GM21825 (cell line): Measurements from ENCODE around the gene FAIM2.
A peak's percentile ranks its signal among the peaks of the same experiment; 100 is the strongest.

Experiments
- ATAC-seq: cut with Tn5 transposase; IDR thresholded peaks from one replicate; pipeline ENCODE4 v1.9.1; 2021; ENCODE audit warnings: mild to moderate bottlenecking, moderate library complexity; ENCODE audit not compliant: unreplicated experiment

Gene FAIM2

GRCh38 chr12:49903700-49904423 is at the start of gene FAIM2:
Gene FAIM2 (minus strand): TSS chr12:49903900. CDS start chr12:49903792, 108 bp downstream.
- ATAC-seq = no peak

GRCh38 chr12:49953151-49953550 is 49.5 kb upstream of the FAIM2 start:
- ATAC-seq = no peak

DNA sequence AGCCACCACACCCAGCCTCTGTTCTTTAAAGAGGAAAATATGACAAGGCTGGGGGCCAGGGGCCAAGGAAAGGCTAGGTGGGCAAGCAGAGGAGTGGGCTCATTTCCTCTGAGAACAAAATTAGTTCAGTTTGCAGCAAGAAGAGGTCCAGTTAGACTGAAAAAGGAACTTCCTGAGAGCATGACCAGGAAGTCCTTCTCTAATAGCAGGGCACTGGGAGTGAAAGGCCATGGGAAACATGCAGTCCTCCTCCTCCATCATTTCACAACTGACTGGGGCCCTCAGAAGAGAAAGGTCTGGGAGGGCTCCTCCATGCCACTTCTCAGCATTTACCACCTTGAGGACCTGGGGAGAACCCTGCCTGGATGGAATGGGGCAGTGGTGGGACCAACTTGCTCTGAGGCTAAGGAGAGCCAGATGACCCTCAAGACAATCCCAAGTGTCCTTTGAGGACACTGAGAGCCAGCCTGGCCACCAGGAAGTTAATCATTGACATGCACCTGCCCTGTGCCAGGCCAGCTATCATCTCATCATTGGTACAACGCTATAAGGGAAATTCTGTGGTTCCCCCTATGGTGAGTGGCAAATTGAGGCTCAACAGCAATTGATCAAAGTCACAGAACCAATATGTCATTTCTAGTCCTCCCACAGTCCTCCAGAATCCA is 48.8 kb upstream of the FAIM2 start:
- ATAC-seq = no peak

GRCh38 chr12:49951411-49952240 is 47.9 kb upstream of the FAIM2 start:
- no peak for ATAC-seq

DNA sequence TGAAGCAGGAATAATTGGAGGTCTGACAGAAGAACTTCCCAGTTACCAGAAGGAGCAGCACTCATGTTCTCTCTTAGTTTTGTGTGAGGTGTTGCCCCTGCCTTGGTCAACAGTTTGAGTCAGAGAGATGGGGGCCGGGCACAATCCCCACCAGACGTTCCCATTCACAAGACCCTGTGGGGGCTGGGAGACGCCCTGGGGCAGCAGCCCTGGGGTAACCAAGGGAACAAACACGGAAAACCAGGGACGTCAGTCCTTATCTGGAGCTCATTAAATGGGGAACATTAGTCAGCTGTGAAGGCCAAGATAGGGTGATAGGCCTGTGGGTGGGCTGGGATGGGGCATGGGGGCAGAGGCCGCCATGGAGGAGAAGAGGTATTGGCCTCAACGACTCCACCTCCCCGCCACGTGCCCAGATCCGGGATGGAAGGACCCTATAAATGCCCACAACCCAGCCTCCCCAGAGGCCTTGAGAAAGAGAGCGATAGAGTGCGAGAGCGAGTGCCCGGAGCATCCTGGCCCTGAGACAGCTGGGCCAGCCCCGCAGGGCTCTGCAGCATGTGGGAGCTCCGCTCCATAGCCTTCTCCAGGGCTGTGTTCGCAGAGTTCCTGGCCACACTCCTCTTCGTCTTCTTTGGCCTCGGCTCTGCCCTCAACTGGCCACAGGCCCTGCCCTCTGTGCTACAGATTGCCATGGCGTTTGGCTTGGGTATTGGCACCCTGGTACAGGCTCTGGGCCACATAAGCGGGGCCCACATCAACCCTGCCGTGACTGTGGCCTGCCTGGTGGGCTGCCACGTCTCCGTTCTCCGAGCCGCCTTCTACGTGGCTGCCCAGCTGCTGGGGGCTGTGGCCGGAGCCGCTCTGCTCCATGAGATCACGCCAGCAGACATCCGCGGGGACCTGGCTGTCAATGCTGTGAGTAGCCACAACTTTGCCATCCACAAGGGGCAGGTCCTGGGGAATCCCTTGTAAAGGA is 46.9 kb upstream of the FAIM2 start, which contains the start of gene AQP2:
Gene AQP2 (plus strand): TSS at position 465 of the 979 bp plus-strand sequence. CDS start 94 bp downstream, at position 559.
- no peak for ATAC-seq

- no peak for ATAC-seq
Observed at GRCh38 chr12:49949866-49950265, 46.2 kb upstream of the FAIM2 start.

GRCh38 chr12:49948866-49949845 is 45.5 kb upstream of the FAIM2 start:
- ATAC-seq = no peak

- no peak for ATAC-seq
Observed at GRCh38 chr12:49947593-49948226, 44.0 kb upstream of the FAIM2 start.

DNA sequence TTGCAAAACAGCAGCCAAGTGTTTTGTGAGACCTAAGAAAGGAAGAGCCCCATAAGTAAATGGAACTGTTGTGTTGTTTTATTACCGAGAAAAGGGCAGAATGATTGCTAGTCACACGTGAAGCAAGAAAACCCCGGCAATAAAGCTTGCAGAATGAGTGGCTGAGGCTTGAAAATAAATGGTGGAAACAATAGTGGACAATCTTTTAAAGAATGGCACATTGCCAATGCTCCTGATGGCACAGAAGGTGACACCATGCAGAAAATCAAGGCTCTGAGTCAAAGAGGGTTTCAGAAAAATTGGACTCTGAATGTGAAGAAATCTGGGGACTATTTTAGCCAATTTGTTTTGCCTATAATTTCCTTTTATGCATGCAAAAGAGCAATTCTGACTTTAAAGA is 42.8 kb upstream of the FAIM2 start:
- no peak for ATAC-seq

DNA sequence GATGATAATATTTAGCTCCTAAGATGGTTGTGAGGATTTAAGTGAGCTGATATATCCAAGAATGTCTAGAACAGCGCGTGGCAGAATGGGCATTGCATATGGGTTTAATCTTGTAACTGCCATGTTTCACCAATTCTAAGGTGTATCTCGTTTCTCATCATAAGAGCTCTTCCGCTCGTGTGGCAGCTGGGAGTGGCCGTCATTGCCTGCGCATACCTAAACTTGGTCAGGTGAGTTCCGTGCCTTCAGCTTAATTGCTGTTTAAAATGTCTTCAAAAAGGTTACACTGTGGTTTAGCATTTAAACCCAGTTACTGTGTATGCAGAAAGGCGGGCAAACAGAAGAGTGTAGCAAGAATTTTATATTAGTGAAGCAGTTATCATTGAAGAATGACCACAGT is 42.4 kb upstream of the FAIM2 start:
- no peak for ATAC-seq

- peak; percentile 89 for ATAC-seq
Observed at GRCh38 chr12:49945394-49946080, 41.8 kb upstream of the FAIM2 start.

DNA sequence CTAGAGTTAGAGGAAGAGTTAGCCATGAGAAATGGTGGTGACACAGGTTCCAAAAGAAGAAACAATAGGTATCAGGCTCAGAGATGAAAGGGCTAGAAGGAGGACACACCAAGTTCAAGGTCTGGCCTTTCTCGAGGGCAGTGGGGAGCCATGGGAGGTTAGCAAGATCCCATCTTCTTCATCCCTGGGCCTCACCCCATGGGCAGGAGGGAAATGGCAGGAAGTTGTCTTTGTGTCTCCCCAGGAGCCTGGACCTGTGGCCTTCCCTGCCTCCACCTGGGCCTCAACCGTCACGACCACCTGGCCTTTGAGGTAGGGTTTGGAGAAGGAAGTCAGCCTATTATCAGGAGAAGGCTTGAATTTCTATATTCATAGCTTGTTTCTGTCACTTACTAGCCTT is 41.0 kb upstream of the FAIM2 start:
- no peak for ATAC-seq

- no peak for ATAC-seq
Observed at GRCh38 chr12:49944046-49944445, 40.3 kb upstream of the FAIM2 start.

DNA sequence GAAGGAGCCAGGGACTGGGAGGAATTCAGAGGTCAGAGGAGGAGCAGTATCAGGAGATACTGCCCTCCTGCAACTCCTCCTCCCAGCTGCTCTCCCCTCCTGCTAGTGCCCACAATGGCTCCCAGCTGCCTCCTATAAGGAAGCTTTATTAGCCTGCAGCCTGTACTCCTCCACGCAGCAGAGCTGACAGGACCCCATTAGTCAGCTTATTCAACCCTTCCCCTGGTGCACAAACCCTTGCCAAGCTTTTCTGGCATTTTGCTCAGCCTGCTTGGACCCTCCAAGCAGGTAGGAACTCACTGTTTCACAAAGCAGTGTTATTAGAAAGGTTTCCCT is 39.9 kb upstream of the FAIM2 start:
- no peak for ATAC-seq

DNA sequence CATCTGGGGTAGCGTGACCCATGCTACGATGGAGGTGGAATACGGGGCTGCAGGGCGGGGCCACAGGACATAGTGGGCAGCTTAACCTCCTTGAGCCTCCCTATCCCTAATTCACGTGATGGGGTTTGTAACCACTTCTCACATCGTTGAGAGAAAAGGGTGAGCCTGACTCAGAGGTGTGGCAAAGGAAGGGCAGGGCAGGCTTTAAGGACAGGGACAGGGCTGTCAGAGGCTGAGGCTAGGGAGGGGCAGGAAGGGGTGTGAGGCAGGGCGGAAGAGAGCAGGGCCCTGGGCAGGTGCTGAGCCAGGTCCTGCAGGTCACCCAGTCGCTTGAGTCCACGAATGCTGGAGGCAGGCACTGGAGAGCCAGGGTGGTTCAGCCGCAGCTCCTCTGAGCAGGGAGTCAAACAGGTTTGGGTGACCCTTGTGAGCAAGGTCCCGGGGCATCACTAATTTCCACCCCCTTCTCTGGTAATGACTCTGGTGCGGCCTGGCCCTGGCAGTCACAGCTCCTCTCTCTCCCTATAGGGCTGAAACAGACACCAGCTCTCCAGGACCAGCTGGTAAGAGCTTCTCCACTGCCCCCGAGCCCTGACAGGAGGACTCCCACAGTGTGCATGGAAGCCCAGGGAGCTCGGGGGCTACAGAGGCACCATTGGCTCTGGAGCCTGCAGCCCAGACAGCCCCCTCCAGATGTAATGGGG is 39.4 kb upstream of the FAIM2 start:
- no peak for ATAC-seq

- ATAC-seq = no peak
Observed at GRCh38 chr12:49942512-49942893, 38.8 kb upstream of the FAIM2 start.
